Germinal center (tissue), 1 donor: ENCODE data around the gene PTRH1.

Source experiments
- DNase-seq: peaks from one replicate; pipeline ENCODE4 v3.0.0; 2012; ENCODE audit warnings: mixed read lengths, low spot score

Gene PTRH1

DNA sequence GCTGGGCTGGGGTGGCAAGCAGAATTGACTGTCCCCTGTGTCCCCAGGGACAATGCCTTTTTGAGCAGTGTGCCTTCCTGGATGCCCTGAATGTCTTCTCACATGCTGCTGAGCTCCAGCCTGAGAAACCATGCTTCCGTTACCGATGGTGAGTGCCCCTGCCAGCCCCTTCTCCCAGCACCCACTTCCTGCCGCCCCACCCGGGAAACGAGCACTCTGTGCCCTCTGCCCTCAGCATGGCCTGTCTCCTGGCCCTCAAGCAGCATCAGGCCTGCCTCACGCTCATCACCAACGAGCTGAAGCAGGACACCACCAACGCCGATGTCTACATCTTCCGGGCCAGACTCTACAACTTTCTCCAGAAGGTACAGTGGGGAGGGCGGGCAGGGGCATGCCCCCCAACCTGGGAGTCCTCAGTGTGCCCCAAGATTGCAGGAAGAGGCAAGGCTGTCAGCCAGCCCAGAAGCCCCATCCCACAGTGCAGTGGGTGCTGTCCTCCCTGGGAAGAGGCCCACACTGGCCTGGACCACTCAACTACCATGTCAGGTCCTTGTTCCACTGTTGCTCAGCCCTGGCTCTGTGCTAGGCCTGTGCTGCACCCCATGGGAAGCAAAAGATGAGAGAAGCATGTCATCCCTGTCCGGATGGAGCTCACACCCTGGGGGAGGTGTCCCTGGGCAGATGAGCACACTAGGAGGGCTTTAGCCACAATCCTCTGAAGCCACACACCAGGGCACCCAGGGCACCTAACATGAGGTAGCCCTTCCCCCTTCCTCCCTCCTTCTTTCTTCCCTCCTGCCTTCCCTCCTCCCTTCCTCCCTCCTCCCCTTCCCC, 4.8 kb upstream of the PTRH1 start:
- no peak for DNase-seq

GRCh38 chr9:127717766-127718165, 2.3 kb upstream of the PTRH1 start:
- no peak for DNase-seq

DNA sequence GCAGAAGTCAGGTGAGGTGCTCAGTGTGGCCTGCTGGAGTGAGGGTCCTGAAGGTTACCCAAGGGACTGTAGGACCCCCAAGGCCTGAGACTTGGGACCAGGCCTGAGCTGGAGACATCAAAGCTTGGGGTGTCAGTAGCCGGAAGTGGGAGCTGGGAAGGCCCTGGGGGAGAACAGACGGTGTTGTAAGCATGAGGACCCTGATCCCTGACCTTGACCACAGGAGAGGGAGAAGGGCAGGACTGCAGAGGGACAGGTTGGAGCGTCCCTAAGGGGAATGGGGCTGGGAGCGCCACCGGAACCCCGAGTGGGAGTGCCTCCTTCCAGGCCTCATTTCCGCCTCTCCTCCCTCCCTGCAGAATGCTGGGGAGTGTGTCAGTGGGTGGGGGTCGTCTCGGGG, 949 bp upstream of the PTRH1 start:
- DNase-seq, result no peak

DNA sequence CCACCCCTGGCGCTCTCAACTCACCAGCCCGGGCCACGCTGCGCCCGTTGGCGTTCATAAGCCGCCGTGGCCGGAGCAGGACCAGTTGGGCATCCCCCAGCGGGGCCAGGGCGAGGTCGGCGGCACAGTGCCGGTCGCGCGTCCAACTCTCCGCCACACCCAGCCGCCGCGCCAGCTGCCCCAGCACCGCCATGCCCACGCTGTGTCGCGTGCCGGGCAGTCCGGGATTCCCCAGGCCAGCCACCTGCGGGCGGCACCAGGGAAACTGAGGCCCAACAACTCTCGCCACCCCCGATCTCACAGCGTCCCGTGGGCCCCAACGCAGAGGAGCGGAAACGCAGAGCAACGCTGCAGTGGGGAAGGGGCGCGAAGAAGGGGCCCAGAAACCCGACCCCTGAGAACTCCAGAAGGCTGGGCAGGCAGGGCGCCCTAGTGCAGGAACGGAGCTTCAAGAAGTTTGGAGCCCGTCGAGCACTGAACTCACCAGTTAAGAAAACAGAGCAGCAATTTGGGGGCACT, 453 bp downstream of the PTRH1 start:
- DNase-seq, result peak; percentile 33

GRCh38 chr9:127714020-127714750, 1.3 kb downstream of the PTRH1 start:
- no peak for DNase-seq

- no peak for DNase-seq
These were observed 2.6 kb downstream of the PTRH1 start for GRCh38 chr9:127712867-127713266.

- DNase-seq, result no peak
These were observed 3.1 kb downstream of the PTRH1 start for GRCh38 chr9:127712371-127712770.

DNA sequence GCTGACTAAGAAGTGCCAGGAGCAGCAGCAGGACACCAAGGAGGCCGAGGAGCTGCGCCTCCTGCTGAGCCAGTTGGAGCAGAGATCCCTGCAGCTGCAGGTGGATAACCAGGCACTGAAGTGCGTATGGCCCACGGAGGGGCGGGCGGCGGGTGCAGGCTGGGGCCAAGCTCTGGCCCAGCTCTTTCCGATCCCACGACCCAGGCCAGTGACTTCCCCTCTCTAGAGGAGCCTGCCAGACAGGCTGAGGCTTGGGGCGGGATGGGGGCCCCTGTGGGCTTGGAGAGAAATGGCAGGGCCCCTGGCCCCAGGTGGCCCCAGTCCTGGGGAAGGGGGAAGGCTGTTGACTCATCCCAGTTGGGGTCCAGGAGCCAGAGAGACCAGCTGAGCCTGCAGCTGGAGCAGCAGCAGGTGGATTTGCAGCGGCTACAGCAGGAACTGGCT, 3.6 kb downstream of the PTRH1 start:
- DNase-seq, result no peak

DNA sequence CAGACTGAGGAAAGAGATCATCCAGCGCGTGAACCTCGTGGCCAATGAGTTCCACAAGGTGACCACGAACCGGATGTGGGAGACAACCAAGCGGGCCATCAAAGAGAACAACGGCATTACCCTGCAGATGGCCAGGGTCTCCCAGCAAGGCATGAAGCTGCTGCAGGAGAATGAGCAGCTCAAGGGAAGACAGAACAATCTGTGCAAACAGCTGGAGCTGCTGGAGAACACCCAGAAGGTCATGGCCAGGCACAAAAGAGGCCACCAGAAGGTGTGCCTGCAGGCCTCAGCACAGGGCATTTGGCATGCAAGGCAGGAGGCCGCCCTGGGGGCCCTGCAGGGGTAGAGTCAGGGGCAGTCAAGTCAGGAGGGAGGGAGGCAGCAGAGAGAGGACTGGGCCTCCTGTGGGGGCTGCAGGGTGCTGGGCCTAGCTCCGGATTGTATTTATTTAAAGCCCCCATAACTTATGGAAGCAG, 4.2 kb downstream of the PTRH1 start:
- DNase-seq, result no peak

DNA sequence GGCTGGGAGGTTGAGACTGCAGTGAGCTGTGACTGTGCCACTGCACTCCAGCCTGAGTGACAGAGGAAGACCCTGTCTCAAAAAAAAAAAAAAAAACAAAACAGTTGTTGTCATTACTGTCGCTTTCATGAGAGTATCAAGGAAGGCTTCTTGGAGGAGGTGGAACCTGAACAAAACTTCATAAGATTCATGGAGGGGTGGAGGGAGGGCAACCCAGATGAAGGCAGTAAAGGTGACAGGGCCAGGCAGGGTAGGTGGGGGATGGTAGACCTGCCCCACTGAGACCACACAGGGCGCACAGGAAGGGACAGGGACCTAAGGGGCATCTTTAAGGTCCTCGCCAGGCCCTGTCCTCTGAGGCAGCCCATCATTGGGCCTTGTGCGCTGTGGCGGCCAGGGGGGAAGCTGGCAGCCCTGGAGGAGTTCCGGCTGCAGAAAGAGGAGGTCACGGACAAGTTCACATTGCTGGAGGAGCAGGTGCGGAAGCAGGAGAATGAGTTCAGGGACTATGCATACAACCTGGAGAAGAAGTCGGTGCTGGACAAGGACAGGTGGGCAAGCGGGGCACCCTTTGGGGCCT, 5.2 kb downstream of the PTRH1 start:
- DNase-seq, result no peak

GRCh38 chr9:127708952-127709587, 6.4 kb downstream of the PTRH1 start:
- DNase-seq, result no peak

DNA sequence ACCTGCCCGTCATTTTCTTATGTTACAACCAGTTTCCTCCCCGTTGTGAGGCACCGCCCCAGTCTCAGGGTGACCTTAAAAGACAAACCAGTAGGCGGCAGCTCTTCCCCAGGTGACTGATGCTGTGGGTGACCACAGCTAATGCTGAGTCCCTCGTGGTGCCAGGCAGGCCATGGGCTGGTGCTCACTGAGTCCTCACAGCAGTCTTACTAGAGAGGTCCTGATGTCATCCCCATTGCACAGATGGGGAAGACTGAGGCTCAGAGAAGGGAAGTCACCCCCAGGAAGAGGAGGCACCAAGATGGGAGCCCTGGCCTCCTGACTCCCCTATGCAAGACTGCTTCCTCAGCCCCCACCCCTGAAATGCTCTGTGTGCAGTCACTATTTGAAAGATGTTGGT, 7.7 kb downstream of the PTRH1 start:
- DNase-seq, result peak; percentile 51

DNA sequence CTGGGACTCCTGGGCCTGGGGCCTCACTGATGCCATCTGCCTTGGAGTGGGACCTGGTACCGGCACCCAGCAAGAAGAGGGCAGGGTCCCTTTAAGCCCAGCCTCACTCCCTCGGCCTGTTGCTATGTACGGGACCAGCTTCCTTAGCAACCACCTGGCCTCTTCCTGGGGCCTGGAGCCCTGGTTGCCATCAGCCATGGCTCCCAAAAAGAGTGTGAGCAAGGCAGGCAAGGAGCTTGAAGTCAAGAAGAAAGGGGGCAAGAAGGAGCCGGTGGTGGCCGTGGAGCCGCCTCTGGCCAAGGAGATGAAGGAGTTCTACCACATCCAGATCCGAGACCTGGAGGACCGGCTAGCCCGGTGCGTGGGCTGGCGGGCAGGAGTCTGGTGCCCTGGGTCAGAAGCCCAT, 8.6 kb downstream of the PTRH1 start, which contains the start of gene CFAP157:
Gene CFAP157 (plus strand): TSS at position 153 of the 406 bp plus-strand sequence. CDS start 44 bp downstream, at position 197.
- no peak for DNase-seq

- no peak for DNase-seq
These were observed 9.7 kb downstream of the PTRH1 start for GRCh38 chr9:127705577-127706379.

- DNase-seq, result no peak
These were observed 12.0 kb downstream of the PTRH1 start for GRCh38 chr9:127703289-127703946.

GRCh38 chr9:127700594-127701255, 14.7 kb downstream of the PTRH1 start:
- DNase-seq, result no peak

DNA sequence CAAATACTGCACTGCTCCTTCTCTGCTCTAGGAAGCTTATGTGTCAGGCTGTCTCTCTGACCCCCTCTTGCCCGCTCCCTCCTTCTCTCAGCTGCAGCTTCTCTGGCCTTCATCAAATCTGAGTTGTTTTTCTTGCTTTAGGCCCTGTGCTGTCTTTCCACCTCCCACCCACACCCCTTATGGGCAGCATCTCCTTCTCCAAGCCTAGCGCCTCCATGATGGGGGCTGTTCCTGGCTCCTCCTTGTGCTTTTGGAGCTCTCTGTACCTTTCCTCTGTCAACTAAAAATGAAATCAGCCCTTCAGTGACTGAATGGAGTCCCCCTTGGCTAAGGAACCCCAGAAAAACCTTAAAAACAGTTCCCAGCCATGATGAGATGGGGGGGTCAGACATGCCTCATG, 15.3 kb downstream of the PTRH1 start:
- no peak for DNase-seq

- DNase-seq, result peak; percentile 98
These were observed 16.3 kb downstream of the PTRH1 start for GRCh38 chr9:127698985-127699670.

GRCh38 chr9:127698386-127698785, 17.1 kb downstream of the PTRH1 start:
- DNase-seq, result no peak
